Activated gamma-delta T cell (primary cell): ENCODE results near the gene SGSM2.

Source experiments
- DNase-seq: peaks from one replicate; lab custom pipeline; 2025; lab: John Stamatoyannopoulos, UW

Gene SGSM2

GRCh38 chr17:2423271-2423670, 86.0 kb downstream of the SGSM2 start:
- DNase-seq: no peak

- no peak for DNase-seq
Measured at GRCh38 chr17:2427215-2427614, 89.9 kb downstream of the SGSM2 start.

- no peak for DNase-seq
Measured at GRCh38 chr17:2427910-2428309, 90.6 kb downstream of the SGSM2 start.
